Measurements from ENCODE around the gene SLC22A3.
"Not testable (repeated sequence)": the region's sequence is repeated elsewhere in the genome, so short reads cannot be mapped to it uniquely, and the experiment has no call there.

Gene SLC22A3

GRCh38 chr6:160450849-160451248 lies 102.7 kb downstream of the SLC22A3 start:
- DNase-seq: no peak

DNA sequence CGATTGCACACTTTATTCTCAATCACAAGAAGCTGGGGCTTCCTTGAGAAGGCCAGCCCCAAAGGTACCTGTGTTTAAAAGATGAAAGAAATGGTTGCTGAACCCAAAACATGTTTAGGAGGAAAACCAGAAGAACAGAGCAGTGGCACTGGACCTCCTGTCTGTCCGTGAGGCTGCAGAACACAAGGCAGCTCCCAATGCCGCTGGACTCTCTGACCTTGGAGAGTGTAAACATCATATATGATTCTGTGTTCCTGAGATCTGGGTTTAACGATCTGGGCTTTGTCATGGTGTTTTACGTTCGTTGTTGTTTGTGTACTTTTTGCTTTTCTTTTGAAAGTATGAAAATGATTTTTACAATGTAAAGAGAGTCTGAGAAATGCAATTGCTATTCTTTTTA lies 106.1 kb downstream of the SLC22A3 start:
- DNase-seq: no peak

GRCh38 chr6:160455081-160455480 lies 106.9 kb downstream of the SLC22A3 start:
- no peak for DNase-seq

DNA sequence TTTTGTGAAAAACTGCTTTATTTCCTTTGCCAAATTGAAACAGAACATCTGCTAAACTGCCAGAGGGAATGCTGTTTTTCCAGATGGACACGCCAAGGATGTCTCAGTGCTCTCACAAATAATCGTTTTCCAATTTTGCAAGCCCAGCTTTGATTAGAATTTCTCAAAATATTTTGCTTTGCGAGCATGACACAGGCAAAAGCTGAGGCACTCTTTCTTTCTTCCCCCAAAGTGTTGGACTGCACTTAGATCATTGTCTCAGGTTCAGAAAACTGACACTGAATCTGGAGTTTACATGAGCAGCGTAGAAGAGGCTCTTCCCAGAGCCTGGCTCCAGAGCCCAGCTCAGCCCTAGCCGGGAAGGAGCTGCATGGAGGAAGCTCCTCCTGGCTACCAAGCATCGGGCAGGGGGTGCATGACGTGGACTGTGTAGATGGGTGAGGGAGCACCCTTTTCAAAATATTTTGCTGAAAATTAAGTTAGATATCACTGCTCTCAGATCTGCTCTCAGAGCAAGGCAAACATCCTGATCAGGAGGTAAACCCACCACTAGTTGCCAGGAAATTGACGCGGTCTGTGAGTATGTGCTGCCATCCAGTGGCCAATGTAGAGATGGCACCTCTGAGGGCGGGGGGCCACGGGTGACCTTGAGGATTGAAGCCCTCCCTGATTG lies 107.5 kb downstream of the SLC22A3 start:
- DNase-seq: peak; percentile 72

GRCh38 chr6:160456214-160456546 lies 108.0 kb downstream of the SLC22A3 start:
- DNase-seq: no peak

- DNase-seq: no peak
These were observed 109.6 kb downstream of the SLC22A3 start for GRCh38 chr6:160457823-160458222.

- DNase-seq: no peak
These were observed 113.5 kb downstream of the SLC22A3 start for GRCh38 chr6:160461641-160462040.

DNA sequence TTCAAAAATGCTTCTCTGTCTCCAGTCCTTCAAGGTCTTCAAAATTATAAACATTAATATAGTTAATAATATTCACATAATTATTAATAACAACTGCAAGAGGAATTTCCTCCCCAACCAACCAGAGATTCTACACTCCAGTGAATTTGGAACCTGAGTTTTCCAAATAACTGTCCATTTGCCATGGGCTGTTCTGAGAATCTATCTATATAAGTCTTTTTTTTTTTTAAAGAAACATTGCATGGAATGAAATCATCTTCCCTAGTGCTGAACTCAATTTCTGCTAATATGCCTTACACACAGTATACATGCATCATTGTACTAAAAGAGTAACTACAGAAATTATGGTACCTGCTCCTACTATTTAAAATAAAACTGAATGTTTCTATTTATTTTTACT lies 113.9 kb downstream of the SLC22A3 start:
- DNase-seq: no peak

DNA sequence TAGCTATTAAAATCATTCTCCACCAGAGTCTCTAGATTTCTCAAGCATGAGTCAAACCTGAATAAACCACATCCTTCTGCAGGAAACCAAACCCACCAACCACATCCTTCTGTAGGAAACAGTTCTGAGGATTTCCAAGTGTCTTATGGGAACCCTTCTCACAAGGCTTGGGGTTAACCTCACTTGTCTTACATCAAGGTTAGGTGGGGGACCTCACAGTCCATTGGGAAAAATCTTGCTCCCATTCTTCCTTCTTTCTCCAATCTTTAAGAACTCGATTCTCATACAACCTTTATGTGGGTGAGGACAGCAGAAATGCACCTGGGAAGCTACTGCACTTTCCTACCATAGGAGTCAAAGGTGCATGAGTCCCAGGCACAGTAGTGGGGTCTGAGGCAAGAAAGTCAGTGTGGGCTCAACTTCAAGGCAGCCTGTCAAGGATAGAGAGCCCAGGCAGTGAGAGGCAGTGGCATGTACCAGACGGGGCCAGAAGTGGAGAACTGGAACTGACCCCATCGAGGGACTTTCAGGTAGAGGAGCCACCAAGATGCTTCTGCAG lies 114.5 kb downstream of the SLC22A3 start:
- peak; percentile 87 for DNase-seq

- DNase-seq: no peak
These were observed 116.6 kb downstream of the SLC22A3 start for GRCh38 chr6:160464744-160465143.

DNA sequence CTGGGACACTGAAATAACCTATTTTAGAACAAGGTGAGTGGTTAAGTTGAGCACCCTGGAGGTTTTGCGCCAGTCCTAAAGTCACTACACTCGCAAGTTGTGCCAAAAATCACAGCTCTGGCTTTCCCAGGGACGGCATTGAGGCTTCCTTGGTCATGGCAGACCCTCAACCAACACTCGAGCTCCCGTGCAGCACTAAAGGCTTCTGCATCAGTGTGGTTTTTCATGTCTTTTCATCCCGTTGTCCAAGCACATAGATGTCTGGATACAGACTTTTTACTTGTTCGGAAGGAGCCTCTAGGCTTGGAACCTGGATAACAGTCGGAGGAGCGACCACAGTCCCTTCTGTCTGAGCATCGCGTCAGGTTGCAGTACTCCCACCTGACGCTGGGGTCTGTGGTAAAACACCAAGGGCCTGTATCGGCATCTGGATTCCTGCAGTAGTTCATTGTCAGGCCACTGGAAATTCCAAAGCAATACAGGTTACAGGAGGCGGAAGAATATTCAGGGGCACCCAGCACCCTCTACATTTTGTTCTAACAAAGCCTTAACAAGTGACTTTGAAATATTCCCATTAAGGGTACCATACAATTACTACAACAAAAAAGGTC lies 119.2 kb downstream of the SLC22A3 start:
- DNase-seq: not testable (repeated sequence)

GRCh38 chr6:160469153-160469552 lies 121.0 kb downstream of the SLC22A3 start:
- no peak for DNase-seq

GRCh38 chr6:160476056-160476455 lies 127.9 kb downstream of the SLC22A3 start:
- not testable (repeated sequence) for DNase-seq

DNA sequence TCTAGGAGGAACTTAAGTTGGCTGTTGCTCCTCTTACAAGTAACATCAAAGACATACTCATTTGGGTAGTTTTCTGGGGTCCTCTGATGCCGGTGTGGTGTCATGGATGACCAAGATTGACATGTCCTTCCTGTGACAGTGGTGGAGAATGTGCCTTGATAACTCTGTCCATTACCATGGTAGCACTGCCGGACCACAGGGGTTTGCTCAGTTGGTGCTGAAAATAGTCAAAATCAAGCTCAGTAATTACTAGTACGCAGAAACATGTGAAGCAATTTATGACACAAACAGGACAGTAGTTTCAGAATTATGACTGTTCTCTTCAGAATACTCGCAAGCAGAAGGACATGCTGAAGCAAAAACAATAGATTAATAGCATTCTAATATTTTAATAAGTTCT lies 128.9 kb downstream of the SLC22A3 start:
- DNase-seq: not testable (repeated sequence)

DNA sequence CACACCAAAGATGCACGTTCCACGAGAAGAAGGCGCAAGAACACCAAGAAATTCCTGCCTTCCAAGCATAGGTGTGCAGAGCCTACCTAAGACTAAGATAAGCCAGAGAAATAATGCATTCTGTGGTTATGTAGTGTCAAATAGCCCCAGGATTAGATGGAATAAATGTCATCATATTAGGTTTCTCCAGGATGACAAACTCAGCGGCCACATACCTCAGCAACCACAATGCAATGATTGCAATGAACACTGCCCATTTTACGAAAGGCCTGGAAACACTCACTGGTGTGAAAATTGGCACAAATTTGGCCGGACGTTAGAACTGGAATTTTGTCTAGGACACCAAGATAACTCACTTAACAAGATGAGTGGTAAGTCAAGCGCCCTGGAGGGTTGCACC lies 129.7 kb downstream of the SLC22A3 start:
- DNase-seq: no peak

DNA sequence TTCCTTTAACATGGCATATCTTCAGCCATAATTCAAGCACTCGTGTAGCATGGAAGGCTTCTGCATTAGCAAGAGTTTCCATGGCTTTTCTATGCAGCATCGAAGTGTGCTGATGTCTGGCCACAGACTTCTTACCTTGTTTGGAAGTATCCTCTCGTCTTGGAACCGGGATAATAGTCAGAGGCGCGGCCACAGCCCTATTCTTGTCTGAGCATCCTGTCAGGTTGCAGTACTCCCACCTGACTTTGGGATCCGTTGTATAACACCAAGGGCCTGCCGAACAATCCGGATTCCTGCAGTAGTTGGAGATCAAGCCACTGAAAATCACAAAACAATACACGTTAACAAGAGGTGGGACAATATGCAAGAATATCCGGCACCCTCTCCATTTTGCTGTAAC lies 138.9 kb downstream of the SLC22A3 start:
- DNase-seq: no peak

DNA sequence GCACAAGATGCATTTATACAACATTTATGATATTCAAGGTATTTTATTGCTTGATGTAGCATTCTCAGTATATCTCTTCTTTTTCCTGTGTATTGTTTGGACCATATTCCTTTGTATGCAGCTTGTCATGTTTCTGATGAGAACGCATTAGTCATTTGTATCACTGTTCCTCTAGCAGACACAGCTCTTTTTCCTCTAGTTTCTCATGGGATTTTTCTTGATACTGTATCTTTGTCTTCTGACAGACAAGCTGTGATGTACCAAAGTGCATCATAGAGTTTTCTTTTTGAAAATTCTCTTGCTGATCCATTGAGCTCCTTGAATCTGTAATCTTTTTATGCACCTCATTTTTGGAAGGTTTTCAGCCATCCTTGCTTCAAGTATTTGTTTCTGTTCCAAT lies 140.9 kb downstream of the SLC22A3 start:
- no peak for DNase-seq

DNA sequence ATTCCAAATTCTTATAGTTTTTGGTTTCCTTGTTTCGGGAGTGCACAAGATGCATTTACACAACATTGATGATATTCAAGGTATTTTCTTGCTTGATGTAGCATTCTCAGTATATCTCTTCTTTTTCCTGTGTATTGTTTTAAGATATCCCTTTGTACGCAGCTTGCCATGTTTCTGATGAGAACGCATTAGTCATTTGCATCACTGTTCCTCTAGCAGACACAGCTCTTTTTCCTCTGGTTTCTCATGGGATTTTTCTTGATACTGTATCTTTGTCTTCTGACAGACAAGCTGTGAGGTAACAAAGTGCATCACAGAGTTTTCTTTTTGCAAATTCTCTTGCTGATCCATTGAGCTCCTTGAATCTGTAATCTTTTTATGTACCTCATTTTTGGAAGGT lies 146.4 kb downstream of the SLC22A3 start:
- DNase-seq: no peak

GRCh38 chr6:160500639-160501038 lies 152.5 kb downstream of the SLC22A3 start:
- peak; percentile 36 for DNase-seq

Data from activated CD4-positive, alpha-beta T cell treated with anti-CD3 and anti-CD28 coated beads, Interleukin-2, Interleukin-6, amounts not matched to agents 100 ng/mL and 50 ng/mL, durations not matched to agents 16 hours and 8 hours (primary cell).